A549 treated with ZK216348 at 1 μM for 4 hours (cell line): ENCODE data around the gene KDM5D. TPM values are rescaled to one million over a fixed set of nuclear protein-coding genes. Genes with fewer than 3 reads are reported as not detected.

Experiments used
- total RNA-seq: library from RNA; stranded (reverse); fragments of 200-300 nt; extraction: Qiagen RNA extraction; gene quantifications from 5 replicates; pipeline ENCODE4 v1.2.3, GENCODE V29; 2022; ENCODE audit warnings: low read depth

KDM5D gene
- total RNA-seq: 3.7 to 8.1 TPM (median 7.6 TPM) in 5 replicates

DNA sequence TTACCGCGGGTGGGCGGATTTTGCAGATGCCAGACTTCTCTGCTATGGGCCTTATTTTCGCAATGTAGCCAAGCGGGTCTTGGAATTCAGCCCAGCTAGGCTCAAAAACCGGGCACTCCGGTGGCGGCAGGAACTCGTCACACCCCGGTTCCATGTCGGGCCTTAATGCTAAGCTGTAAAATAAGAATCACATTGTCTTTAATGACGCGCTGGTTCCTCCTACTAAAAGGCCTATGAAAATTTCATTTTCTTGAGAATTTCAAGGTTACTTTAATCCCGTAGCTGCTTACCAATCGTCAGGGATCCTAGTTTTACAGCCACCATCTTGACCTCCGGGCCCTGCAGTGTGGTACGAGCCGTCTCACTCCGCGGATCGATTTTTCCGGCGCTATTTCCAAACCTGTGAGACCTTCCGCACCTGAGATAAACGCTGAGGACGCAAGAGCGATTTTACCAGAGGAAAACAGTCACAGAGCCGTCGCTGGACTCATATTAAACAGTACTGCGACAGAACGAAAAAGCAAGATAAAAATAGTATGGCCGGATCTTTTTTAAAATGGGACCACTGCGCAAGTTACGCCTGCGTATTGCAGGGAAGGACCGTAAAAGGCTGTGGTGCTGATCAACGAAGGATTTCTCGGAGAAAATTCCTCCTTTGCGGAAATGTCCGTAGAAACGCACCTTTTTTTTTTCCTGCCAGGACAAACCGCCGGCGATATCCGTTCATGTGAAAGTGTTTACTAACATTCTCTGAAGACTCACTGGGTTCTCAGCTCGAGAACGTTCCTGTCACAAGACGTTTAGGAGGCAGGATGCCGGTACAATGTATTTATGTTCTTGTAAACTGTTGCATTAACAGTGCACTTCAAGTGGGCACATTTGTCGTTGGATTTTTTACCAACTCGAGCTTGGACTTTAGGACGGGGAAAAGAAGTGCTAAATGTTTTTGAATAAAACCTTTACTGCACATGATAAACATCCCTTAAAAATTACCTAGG is at the start of gene KDM5D:
TSS of gene KDM5D (minus strand) at position 346 of the 998 bp plus-strand sequence. CDS start at position 154, 192 bp downstream.

